CD4-positive, alpha-beta T cell treated with Interleukin-4 for 1 hour (primary cell): ENCODE measurements around the gene ACTL8.
"Not testable (repeated sequence)": the region's sequence is repeated elsewhere in the genome, so short reads cannot be mapped to it uniquely, and the experiment has no call there.

ENCODE experiments used
- DNase-seq, 2 donors: peaks; one replicate each; pipeline ENCODE4 v3.0.0-alpha.2; 2020 to 2022

The ACTL8 gene

DNA sequence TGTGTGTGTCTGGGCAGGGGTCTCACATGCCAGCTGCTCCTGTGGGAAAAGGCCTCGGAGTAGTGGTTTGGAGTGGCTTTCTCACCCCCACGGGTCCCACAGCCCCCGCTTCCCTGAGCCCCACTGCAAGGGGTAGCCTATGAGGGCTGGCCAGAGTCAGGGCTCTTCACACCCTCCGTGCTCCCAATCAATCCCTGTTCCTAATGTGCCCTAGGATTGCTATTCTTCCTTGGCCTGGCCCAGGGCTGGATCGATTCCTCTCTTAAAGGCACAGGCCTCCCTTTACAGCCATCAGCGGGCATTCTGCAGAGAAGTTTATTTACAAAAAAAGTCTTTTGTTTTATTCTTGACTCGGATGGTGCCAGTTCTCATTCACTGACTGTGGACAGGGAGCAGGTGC lies 19.3 kb upstream of the ACTL8 start:
- no peak for DNase-seq

GRCh38 chr1:17736625-17737024 lies 18.5 kb upstream of the ACTL8 start:
- DNase-seq: no peak

- DNase-seq: no peak
Observed at GRCh38 chr1:17739050-17739449, 16.1 kb upstream of the ACTL8 start.

GRCh38 chr1:17741052-17741451 lies 14.1 kb upstream of the ACTL8 start:
- DNase-seq: no peak

DNA sequence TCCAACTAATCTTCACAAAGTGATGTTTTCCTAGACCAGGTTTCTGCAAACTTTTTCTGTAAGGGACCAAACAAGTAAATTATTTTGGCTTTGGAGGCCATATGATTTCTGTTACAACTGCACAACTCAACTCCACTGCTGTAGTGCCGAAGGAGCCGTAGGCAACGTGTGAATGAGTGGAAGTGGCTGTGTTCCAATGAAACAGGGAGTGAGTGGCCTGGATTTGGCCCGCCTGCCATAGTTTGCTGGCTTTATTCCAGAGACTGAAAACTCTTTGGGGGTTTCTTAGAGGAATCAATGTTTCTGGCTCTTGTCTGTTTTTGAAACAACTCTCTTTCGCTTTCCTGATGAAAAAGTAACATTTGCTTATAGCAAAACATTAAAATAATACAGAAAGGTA lies 12.6 kb upstream of the ACTL8 start:
- no peak for DNase-seq

DNA sequence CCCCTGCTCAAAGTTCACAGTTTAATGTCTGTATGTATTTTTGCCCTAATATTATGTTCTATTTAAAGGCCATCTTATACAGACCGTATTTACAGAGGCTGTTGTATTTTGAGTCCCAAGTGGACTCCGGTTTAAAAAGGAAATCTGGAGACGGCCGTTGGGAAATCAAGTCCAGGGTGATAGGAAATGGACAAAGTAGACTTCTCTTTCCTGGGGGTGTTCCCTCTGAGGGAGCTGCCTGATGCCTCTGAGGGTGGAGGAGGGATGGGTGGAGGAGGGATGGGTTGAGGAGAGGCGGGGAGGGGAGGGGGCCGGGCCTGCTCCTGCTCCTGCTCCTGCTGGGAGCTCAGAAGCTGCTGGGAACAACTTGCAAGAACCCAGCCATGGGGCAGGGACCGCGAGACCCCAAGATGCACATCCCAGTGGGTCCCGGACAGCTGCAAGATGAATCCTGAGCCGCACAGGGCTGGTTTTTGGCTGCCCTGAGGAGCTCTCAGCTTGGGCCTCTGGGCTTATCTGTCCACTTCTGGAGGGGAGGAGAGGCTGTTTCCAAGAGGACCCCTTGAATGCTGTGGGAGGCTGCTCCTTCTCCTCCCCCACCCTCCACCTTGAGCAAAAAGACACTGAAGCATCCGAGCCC lies 12.0 kb upstream of the ACTL8 start:
- DNase-seq: no peak

- no peak for DNase-seq
Observed at GRCh38 chr1:17743925-17744324, 11.2 kb upstream of the ACTL8 start.

DNA sequence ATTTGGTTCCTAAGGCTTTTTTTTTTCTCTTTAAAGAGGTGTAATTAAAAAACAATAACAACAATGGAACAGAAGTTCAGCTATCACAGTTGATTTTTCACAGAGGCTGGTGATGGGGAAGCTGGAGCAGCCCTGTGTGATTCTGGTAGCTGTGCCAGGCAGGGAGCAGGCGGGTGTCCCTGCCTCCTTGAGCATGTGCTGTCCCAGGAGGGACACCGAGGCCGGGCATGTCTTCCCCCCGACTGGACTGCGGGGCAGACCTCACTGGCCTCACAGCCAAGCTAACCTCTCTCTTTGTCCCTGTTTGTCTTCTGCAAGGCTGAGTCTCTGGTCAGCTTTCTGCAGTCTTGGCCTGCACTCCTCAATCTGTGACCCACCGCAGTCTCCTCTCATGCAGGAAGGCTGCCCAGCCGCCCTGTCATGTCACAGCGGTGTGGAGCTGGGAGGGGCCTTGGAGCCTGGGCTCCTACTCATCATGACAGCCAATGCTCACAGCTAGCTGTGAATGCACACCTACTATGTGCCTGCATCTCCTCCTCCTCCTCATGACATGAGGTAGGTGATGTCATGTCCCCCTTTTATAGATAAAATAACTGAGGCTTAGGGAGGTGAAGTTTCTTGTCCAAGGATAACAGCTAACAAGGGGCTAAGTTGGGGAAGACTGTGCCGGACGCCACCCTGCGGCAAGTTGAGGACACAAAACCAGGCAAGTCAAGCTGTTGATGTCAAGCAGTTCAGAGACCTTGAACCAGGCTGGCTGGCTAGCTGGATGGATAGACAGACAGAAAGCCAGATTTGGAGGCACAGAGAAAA lies 10.3 kb upstream of the ACTL8 start:
- DNase-seq: no peak

DNA sequence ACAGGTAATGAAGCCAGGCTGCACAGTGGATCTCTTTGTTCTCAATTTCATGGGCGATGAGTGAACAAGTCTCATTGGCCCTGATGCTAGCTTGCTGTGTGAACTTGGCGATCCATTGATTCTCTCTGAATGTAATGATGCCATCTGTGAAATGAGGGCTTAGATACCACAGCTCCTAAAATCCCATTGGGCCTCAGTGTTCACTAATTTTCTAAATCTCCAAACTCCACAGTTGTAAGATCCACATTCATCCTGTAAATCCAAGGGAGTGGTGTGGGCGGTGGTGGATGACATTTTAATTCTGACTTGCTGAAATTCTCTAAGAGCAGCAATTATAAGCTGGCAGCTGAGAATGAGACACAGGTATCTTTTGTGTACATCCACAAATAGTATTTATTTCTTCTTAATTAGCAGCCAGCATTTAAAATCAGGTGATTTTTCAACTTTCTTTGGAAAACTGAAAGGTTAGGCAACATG lies 9.6 kb upstream of the ACTL8 start:
- DNase-seq: no peak

- not testable (repeated sequence) for DNase-seq
Observed at GRCh38 chr1:17746281-17746680, 8.9 kb upstream of the ACTL8 start.

DNA sequence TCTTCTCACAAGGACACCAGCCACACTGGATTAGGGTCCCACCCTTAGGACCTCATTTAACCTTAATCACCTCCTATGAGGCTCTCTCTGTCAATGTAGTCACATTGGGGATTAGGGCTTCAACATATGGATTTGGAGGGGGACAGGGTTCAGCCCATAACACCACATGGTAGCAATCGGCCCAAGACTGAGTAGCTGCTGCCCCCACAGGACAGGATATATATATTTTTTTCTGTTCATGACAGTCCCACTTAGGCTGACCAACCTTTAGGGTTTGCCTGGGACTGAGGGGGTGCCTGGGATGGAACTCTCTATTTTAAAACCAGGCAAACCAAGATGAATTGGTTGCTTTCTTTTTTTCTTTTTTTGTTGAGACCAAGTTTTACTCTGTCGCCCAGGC lies 8.2 kb upstream of the ACTL8 start:
- no peak for DNase-seq

DNA sequence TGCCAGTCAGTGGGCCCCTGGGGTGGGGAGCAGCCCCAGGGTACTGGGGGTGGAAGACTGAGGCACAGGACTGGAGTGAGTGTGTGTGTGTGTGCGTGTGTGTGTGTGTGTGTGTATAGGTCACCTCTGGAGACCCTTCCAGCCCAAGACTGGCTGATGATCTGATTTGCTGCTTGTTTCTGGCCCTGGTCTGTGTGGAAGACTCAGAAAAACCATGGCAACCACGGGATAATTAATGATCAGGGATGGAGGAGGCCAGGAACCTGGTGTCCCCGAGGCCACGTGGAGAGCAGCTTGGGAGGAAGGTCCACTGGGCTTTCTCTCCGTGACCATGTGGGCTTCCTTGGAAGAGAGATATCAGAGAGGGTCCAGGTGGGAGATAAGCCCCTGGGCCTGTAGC lies 4.8 kb upstream of the ACTL8 start:
- no peak for DNase-seq

GRCh38 chr1:17752356-17752755 lies 2.8 kb upstream of the ACTL8 start:
- no peak for DNase-seq

GRCh38 chr1:17757426-17757825 lies 2.3 kb downstream of the ACTL8 start:
- no peak for DNase-seq

- DNase-seq: no peak
Observed at GRCh38 chr1:17759114-17759513, 4.0 kb downstream of the ACTL8 start.

DNA sequence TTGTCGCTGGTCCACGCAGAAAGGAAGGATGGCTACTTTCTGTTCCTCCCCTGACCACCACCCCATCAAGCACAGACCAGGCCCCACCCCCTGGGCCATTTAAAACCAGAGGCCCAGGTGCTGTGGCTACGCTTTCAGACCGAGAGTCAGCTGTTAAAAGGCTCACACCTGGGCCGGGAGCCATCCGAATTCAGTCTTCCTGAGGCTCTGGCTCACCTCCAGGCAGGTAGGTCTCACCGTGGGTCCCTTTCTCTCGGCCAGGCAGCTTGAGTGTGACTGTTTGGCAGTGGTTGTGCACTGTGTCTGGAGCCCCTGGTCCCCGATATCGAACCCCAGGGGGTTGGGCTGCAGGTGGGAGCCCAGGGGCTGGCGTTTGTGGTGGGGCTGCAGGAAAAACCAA lies 7.2 kb downstream of the ACTL8 start:
- DNase-seq: no peak

- DNase-seq: no peak
Observed at GRCh38 chr1:17763417-17763816, 8.3 kb downstream of the ACTL8 start.

DNA sequence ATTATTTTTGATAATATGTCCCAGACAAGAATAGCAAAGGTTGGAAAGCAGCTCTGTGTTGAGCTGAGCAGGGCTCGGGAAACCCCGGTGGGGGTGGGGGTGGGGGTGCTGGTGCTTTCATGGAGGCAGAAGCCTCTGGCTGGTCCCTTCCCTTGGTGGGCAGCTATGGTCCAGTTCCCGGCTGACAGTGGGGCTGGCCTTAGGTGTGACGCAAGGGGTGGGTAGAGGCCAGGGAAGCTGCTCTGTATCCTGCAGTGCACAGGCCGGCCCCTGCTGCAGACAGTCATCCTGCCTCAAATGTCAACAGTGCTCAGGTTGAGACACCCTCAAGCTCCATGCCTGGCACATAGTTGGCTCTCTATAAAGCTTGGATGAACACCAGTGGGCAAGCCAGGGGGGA lies 8.9 kb downstream of the ACTL8 start:
- no peak for DNase-seq

DNA sequence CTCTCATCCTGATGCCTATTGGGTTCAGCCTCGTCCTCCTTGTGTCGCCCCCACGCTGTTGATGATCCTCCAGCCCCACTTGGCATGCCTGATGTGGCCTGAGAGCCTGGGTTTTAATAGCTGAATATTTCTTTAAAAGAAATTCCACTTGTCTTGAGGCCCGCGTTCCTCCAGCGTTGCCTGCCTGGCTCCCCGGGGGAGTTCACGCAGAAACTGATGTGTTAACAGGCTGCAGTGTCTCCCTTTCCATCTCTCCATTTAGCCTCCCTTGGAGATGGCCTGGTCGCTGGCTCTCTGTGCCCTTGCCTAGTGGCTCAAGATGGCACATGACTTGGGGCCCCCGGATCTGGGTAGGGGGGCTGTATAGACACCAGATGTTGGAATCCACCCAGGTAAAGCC lies 9.5 kb downstream of the ACTL8 start:
- DNase-seq: no peak

DNA sequence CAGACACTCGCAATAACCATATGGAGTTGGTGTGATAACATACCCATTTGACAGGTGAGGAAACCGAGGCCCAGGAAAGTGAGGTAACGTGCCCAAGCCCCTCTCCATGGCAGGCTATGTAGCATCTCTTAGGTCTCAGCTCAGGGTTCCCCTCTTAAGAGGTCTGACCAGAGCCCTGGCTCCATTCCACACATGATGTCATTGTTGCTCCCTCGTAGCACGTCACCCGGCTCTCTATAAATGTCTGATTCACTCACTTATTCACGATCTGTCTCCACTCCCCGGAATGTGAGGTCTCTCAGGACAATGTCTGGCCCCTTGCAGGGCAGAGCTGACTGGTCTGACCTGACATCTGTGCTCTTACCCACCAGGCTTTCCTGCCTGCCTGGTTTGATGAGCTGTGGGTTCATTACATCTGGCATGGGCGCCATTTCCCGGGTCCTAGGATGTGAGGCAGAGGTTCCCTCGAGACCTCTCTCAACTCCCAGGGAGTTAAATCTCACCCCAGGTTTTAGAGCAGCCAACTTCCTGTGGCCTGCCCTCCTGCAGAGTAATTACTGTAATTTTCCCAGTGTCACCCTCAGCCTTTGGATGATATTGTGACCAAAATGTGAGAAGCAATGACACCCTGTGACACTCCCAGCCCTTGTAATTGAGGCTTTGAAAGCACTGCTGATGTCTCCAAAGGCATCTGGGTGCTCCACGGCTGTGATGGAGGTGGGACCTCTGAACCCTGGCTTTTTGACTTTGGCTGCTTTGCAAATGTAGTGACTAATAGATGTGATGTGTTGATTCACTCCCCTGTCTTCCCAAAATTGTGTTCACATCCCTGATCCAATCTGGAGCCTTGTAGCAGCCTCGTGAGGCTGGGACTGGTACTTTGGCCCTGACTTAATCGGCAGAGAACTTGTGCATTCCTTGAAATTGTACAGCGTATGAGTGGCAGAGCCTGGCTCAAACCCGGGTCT lies 10.6 kb downstream of the ACTL8 start:
- DNase-seq: no peak

DNA sequence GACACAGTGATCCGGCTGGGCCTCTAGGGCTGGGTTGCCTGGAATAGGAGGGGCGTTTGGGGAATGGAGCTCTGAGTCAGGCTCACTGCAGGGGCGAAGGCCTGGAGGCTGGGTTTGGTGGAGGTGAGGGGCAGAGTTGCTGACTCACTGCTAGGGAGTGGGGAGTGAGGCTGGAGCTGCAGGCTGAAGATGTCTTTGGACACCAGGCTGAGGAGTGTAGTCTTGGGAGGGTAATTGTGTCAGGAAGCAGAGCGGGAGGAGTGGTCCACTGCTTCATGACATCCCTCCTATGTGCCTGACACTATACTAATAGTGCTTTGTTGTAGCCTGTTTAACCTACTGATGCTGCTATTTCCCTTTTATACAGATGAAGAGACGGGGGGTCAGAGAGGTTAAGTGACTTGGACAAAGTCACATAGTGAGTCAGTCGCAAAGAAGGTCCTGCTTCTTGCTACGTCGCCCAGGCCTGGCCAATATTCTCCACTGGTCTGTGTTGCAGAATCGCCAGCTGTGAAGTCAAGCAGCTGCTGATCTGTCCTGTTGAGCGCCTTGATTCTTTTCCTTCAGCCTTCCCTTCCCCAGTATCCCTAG lies 13.6 kb downstream of the ACTL8 start:
- no peak for DNase-seq

- DNase-seq: no peak
Observed at GRCh38 chr1:17770983-17771382, 15.8 kb downstream of the ACTL8 start.

- no peak for DNase-seq
Observed at GRCh38 chr1:17772615-17773212, 17.6 kb downstream of the ACTL8 start.
